Activated CD8-positive, alpha-beta memory T cell treated with anti-CD3 and anti-CD28 coated beads for 36 hours (primary cell): Measurements from ENCODE around the gene CAPN10. TPM values are rescaled to one million over a fixed set of nuclear protein-coding genes. Genes with fewer than 3 reads are reported as not detected.

ENCODE experiments used
- CTCF ChIA-PET: fragments of 350-600 bp; sonication (Branson Sonifier 250); formaldehyde crosslinking; loops from one replicate; lab custom pipeline; 2021; ENCODE audit warnings: antibody characterized with exemption; lab: Charles Lee
- POLR2A ChIA-PET: fragments of 350-600 bp; sonication (Branson Sonifier 250); formaldehyde crosslinking; loops from one replicate; lab custom pipeline; 2021; ENCODE audit warnings: antibody characterized with exemption; lab: Charles Lee
- total RNA-seq, 2 experiments: library from RNA; stranded (reverse); gene quantifications; one replicate each; pipeline ENCODE4 v1.2.3, GENCODE V29; 2021

Gene CAPN10
- total RNA-seq, 2 experiments from 2014 or later = 39.8 to 41.2 TPM

GRCh38 chr2:240579771-240580614, 6.5 kb upstream of the CAPN10 start:
- CTCF ChIA-PET = interaction anchor here (1.0 to 3.7 kb wide), 6 partner anchors 9 to 66 kb away, joined by 3 to 30 read pairs (median 6); partner anchors contain the start of gene DUSP28
- POLR2A ChIA-PET = interaction anchor here (0.6 to 1.5 kb wide), 5 partner anchors 9 to 19 kb away, joined by 3 to 11 read pairs (median 5); partner anchors contain the start of gene RNPEPL1

DNA sequence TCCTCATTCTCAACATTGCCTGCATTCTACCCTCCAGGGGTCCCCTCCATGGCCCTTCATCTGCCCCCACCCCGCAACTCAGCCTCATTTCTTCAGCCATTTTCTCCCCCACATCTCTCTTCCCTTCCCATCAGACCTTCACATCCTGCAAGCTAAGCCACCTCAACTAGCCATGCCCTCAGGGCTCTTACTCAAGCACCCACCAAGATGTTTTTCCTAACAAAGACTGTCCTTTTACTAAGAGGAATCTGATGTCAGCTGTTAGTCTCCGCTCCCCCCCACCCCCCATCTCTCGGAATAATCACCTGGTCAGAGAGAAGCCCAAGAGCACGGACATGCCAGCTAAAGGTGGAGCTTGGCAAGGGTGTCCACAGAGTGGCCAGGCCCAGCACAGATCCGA, 4.7 kb upstream of the CAPN10 start:
- ChIA-PET POLR2A (no interaction called here), CTCF (interaction anchor here (1.5 to 3.1 kb wide), 3 partner anchors 13 to 21 kb away, joined by 3 to 14 read pairs (median 8); partner anchors contain the start of gene DUSP28)

- CTCF ChIA-PET = interaction anchor here (1.7 kb wide), 1 partner anchor 17 kb away, joined by 8 read pairs; no protein-coding TSS in a partner anchor
- POLR2A ChIA-PET = no interaction called here
Measured at GRCh38 chr2:240582781-240583180, 3.8 kb upstream of the CAPN10 start.

DNA sequence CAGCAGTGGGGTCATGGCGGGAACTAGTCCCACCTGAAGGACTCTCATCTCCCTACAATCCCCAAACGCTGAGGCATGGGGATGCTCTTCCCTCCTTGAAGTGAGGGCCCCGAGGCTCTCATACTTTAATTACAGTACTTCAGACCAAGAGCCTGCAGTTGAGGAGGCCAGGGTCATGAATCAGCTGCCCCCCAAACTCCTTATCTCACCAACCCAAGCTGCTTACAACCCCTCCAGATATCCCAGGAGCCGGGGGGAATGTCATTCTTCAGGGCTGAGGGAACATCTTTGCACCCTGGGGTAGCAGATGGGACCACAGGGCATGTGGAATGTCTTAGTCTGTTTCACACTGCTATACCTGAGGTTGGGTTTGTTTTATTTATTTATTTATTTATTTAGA, 2.8 kb upstream of the CAPN10 start:
- CTCF ChIA-PET = no interaction called here
- POLR2A ChIA-PET = no interaction called here

DNA sequence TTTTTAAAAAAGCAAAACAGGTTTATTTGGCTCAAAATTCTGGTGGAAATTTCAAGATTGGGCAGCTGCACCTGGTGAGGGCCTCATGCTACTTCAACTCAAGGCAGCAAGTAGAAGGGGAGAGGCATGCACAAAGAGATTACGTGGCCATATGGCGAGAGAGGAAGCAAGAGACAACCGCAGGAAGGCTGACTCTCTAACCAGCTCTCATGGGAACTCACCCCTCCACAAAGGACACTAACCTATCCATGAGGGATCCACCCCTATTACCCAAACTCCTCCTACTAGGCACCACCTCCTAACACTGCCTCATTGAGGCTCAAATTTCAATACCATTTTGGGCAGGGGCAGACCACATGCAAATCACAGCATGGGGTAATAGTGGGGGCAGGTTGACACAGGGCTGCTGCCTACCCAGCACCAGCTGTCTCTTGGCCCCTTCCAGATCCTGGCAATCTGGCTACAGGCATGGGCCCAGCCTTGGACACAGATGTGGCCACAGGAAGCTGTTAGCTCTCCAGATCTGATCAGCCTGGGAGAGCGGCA, 2.0 kb upstream of the CAPN10 start:
- ChIA-PET POLR2A (interaction anchor here (3.5 kb wide), 1 partner anchor 19 kb away, joined by 52 read pairs; no protein-coding TSS in a partner anchor), CTCF (interaction anchor here (5.9 kb wide), 1 partner anchor 19 kb away, joined by 42 read pairs; no protein-coding TSS in a partner anchor)

DNA sequence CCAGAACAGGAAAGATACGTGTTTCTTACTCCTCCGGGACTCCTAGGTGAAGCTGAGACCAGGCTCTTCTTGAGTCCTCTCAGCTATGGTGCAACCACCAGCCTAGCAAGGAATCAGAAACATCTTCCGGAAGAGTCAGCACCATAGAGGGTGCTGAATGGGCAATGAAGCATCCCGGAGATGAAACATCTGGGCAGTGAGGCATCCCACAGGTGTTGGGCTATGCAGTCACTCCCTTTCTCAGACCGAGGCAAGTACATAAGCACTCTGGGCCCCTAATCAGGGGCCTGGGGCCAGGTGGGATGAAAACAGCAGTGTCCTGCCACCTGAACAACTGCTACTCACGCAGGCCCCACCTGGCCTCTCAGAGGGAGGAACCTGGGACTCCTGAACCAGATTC, 1.4 kb upstream of the CAPN10 start:
- CTCF ChIA-PET = interaction anchor here (2.5 to 5.9 kb wide), 2 partner anchors 19 to 36 kb away, joined by 6 to 42 read pairs; no protein-coding TSS in a partner anchor
- POLR2A ChIA-PET = interaction anchor here (2.6 to 3.6 kb wide), 3 partner anchors 16 to 36 kb away, joined by 17 to 52 read pairs (median 20); partner anchors contain the start of gene RNPEPL1

GRCh38 chr2:240585681-240586197, 795 bp upstream of the CAPN10 start:
- CTCF ChIA-PET = interaction anchor here (1.2 to 5.9 kb wide), 6 partner anchors 20 to 72 kb away, joined by 3 to 42 read pairs (median 8); partner anchors contain the start of gene DUSP28

GRCh38 chr2:240586919-240587800, 626 bp downstream of the CAPN10 start:
- POLR2A ChIA-PET = interaction anchor here (0.6 to 3.6 kb wide), 12 partner anchors 16 to 1470 kb away, joined by 3 to 52 read pairs (median 4); partner anchors contain the start of genes ANKMY1, GPR35, MTERF4 and RNPEPL1
- CTCF ChIA-PET = interaction anchor here (0.6 to 5.9 kb wide), 8 partner anchors 10 to 73 kb away, joined by 3 to 42 read pairs (median 6); partner anchors contain the start of gene DUSP28

More at GRCh38 chr2:240585681-240586197, 795 bp upstream of the CAPN10 start:
- POLR2A ChIA-PET = interaction anchor here (0.7 to 3.6 kb wide), 10 partner anchors 14 to 517 kb away, joined by 3 to 52 read pairs (median 8); partner anchors contain the start of genes GPR35, MTERF4 and RNPEPL1

GRCh38 chr2:240588006-240588655, 1.6 kb downstream of the CAPN10 start:
- ChIA-PET POLR2A (interaction anchor here (0.6 to 3.6 kb wide), 4 partner anchors 8 to 37 kb away, joined by 3 to 52 read pairs (median 15); partner anchors contain the start of gene GPR35), CTCF (interaction anchor here (1.0 to 5.9 kb wide), 3 partner anchors 9 to 22 kb away, joined by 3 to 42 read pairs (median 4); no protein-coding TSS in a partner anchor)

DNA sequence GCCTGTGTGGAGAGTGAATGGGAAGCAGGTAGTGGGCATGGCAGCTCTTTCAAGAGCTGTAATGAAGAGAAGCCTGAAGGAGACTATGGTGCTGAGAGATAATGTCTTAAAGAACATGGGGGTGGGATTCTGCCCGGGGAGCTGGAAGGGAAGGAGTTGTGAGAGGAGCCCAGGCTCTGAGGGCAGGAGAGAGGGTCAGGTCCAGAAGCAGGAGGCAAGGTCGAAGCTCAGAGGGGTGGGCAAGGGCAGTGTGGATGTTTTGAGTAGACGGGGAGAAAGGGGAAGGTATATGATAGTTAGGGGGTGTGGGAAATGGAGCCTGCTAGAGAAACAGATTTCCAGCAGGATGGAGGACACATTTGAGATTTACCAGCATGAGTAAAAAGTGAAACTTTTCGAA, 2.1 kb downstream of the CAPN10 start:
- POLR2A ChIA-PET = interaction anchor here (0.6 to 3.6 kb wide), 2 partner anchors 9 to 33 kb away, joined by 3 to 17 read pairs; no protein-coding TSS in a partner anchor
- CTCF ChIA-PET = interaction anchor here (0.8 to 5.9 kb wide), 3 partner anchors 9 to 32 kb away, joined by 3 to 42 read pairs (median 4); no protein-coding TSS in a partner anchor

GRCh38 chr2:240589375-240589774, 2.8 kb downstream of the CAPN10 start:
- POLR2A ChIA-PET = no interaction called here

DNA sequence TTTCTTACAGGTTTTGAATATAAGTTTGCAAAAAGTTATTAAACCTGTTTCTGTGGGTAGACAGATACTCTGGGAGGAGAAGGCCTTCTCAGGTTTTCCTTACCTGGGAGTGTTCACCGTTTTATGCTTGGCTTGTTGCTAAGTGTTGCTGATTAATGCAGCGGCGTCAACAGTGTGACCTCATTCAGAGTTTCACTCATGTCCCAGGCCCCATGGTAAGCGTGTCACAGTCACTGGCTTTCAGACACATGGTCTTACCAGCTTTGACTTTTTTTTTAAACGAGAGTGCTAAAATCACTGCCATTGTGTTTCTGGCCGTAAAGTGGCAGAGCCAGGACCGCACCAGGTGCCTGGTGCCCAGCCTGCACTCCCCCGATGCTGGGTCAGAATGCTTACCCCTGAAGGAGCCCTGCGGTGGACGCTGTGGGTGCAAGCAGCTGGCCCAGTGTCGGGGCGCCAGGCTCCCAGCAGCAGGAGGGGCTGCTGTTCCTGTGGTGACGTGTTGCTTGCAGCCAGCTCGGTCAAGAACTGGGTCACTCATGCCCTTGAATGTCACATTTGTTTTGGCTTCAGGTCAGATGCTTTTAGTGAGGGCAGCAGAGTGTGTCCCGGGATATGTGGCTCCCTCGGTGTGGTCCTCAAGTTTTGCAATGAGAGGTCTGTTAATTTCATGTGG, 3.5 kb downstream of the CAPN10 start:
- CTCF ChIA-PET = interaction anchor here (1.5 to 5.9 kb wide), 2 partner anchors 24 to 76 kb away, joined by 5 to 42 read pairs; no protein-coding TSS in a partner anchor
- POLR2A ChIA-PET = no interaction called here

More at GRCh38 chr2:240589375-240589774, 2.8 kb downstream of the CAPN10 start:
- CTCF ChIA-PET = interaction anchor here (0.8 to 5.9 kb wide), 4 partner anchors 10 to 75 kb away, joined by 3 to 42 read pairs (median 4); no protein-coding TSS in a partner anchor

GRCh38 chr2:240590681-240591111, 4.2 kb downstream of the CAPN10 start:
- ChIA-PET POLR2A (no interaction called here), CTCF (interaction anchor here (1.5 kb wide), 1 partner anchor 77 kb away, joined by 5 read pairs; no protein-coding TSS in a partner anchor)

GRCh38 chr2:240591226-240591625, 4.7 kb downstream of the CAPN10 start:
- POLR2A ChIA-PET = no interaction called here
- CTCF ChIA-PET = no interaction called here

DNA sequence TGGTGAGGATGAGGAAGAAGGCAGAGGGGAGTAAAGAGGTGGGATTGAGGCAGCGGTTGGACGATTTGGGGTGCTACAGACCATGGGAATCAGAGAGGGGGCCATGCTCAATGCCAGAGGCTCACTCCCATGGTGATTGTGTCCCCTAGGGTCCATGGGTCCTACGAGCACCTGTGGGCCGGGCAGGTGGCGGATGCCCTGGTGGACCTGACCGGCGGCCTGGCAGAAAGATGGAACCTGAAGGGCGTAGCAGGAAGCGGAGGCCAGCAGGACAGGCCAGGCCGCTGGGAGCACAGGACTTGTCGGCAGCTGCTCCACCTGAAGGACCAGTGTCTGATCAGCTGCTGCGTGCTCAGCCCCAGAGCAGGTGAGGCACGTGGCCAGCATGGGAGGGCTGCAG, 5.2 kb downstream of the CAPN10 start:
- CTCF ChIA-PET = no interaction called here
- POLR2A ChIA-PET = no interaction called here

GRCh38 chr2:240593026-240593702, 6.6 kb downstream of the CAPN10 start:
- POLR2A ChIA-PET = no interaction called here

More at GRCh38 chr2:240593026-240593702, 6.6 kb downstream of the CAPN10 start:
- CTCF ChIA-PET = interaction anchor here (0.5 to 1.5 kb wide), 2 partner anchors 14 to 28 kb away, joined by 3 read pairs; no protein-coding TSS in a partner anchor
